Parathyroid adenoma (tissue), 2 donors: Measurements from ENCODE around the gene RANBP10.

Experiments
- H2AFZ ChIP-seq: fragments of 300-600 bp; sonication (generic); one replicate; pipeline ENCODE4 v1.7.0; 2017; ENCODE audit warnings: antibody characterized with exemption, mild to moderate bottlenecking
- H3K27ac ChIP-seq: fragments of 300-600 bp; sonication (generic); one replicate; pipeline ENCODE4 v1.7.0; 2017
- H3K27me3 ChIP-seq: fragments of 300-600 bp; sonication (generic); one replicate; pipeline ENCODE4 v1.7.0; 2017; ENCODE audit warnings: low read length; ENCODE audit not compliant: control insufficient read depth, insufficient read depth
- H3K36me3 ChIP-seq: fragments of 300-600 bp; sonication (generic); one replicate; pipeline ENCODE4 v1.7.0; 2017; ENCODE audit warnings: low read length; ENCODE audit not compliant: control insufficient read depth, insufficient read depth
- H3K4me1 ChIP-seq: fragments of 300-600 bp; sonication (generic); one replicate; pipeline ENCODE4 v1.7.0; 2017; ENCODE audit warnings: control low read depth
- H3K4me2 ChIP-seq: fragments of 300-600 bp; sonication (generic); one replicate; pipeline ENCODE4 v1.7.0; 2017; ENCODE audit warnings: low read length
- H3K4me3 ChIP-seq: fragments of 300-600 bp; sonication (generic); one replicate; pipeline ENCODE4 v1.7.0; 2017; ENCODE audit warnings: low read depth, low read length
- H3K79me2 ChIP-seq: fragments of 300-600 bp; sonication (generic); one replicate; pipeline ENCODE4 v1.7.0; 2017; ENCODE audit warnings: control low read depth
- H3K9ac ChIP-seq: fragments of 300-600 bp; sonication (generic); one replicate; pipeline ENCODE4 v1.7.0; 2017; ENCODE audit warnings: mild to moderate bottlenecking
- H3K9me3 ChIP-seq: fragments of 300-600 bp; sonication (generic); one replicate; pipeline ENCODE4 v1.7.0; 2017; ENCODE audit warnings: low read length; ENCODE audit not compliant: control insufficient read depth
- CTCF ChIP-seq: fragments of 300-600 bp; sonication (generic); IDR thresholded peaks from one replicate; pipeline ENCODE4 v1.7.0; 2017; ENCODE audit warnings: antibody characterized with exemption, mild to moderate bottlenecking
- donor health status: primary hyperparathyroidism.

The RANBP10 gene

GRCh38 chr16:67726106-67727034, 80.0 kb downstream of the RANBP10 start:
- no peaks in the 10 kb centered on the region for H3K9me3 ChIP-seq
- H3K36me3 ChIP-seq = no peaks in the 10 kb centered on the region
- no peaks in the 10 kb centered on the region for H3K27me3 ChIP-seq
- H3K4me1 ChIP-seq = no peaks in the 10 kb centered on the region
- no peak overlapping the region for H3K9ac ChIP-seq
- no peak overlapping the region for H2AFZ ChIP-seq
- H3K27ac ChIP-seq = no peak overlapping the region
- no peak overlapping the region for H3K4me2 ChIP-seq
- H3K4me3 ChIP-seq = no peak overlapping the region
- no peak for TF ChIP-seq CTCF
- no peaks in the 10 kb centered on the region for H3K79me2 ChIP-seq

GRCh38 chr16:67723911-67724305, 82.5 kb downstream of the RANBP10 start:
- no peaks in the 10 kb centered on the region for H3K9me3 ChIP-seq
- TF ChIP-seq CTCF = no peak
- peaks cover 3% of the 10 kb centered on the region for H3K4me1 ChIP-seq
- no peak overlapping the region for H3K9ac ChIP-seq
- H3K4me3 ChIP-seq = no peak overlapping the region
- H2AFZ ChIP-seq = no peak overlapping the region
- H3K79me2 ChIP-seq = peaks cover 3% of the 10 kb centered on the region
- no peak overlapping the region for H3K27ac ChIP-seq
- no peaks in the 10 kb centered on the region for H3K27me3 ChIP-seq
- H3K4me2 ChIP-seq = no peak overlapping the region
- H3K36me3 ChIP-seq = no peaks in the 10 kb centered on the region

- Histone ChIP-seq H3K79me2 (peaks cover 8% of the 10 kb centered on the region), H3K27me3 (no peaks in the 10 kb centered on the region), H3K9ac (no peak overlapping the region), H3K4me2 (no peak overlapping the region), H3K4me1 (peaks cover 7% of the 10 kb centered on the region), H3K36me3 (no peaks in the 10 kb centered on the region), H3K9me3 (no peaks in the 10 kb centered on the region), H2AFZ (no peak overlapping the region), H3K4me3 (no peak overlapping the region), H3K27ac (no peak overlapping the region)
- no peak for TF ChIP-seq CTCF
Measured at GRCh38 chr16:67723151-67723910, 83.0 kb downstream of the RANBP10 start.

GRCh38 chr16:67720236-67720635, 86.1 kb downstream of the RANBP10 start:
- Histone ChIP-seq H3K4me2 (peak overlapping the region; percentile 97), H3K4me1 (peaks cover 14% of the 10 kb centered on the region), H3K27ac (peak overlapping the region; percentile 76), H3K27me3 (no peaks in the 10 kb centered on the region), H3K4me3 (peak overlapping the region; percentile 96), H3K9ac (no peak overlapping the region), H3K79me2 (peaks cover 34% of the 10 kb centered on the region), H3K36me3 (no peaks in the 10 kb centered on the region), H3K9me3 (no peaks in the 10 kb centered on the region), H2AFZ (peak overlapping the region; percentile 97)
- TF ChIP-seq CTCF = no peak
